ENCODE results near the gene RAB40A.
A peak's percentile ranks its signal among the peaks of the same experiment; 100 is the strongest.

RAB40A gene

GRCh38 chrX:103519389-103519788 lies at the start of gene RAB40A:
RAB40A (minus strand) TSS chrX:103519489; CDS start chrX:103500756, 18,733 bp downstream.
- DNase-seq (ENCODE audit: low read depth in 2 of 2), result no peak

- peak; percentile 29 to 36 for DNase-seq (ENCODE audit: low read depth in 2 of 2)
Observed at GRCh38 chrX:103565752-103566151, 46.5 kb upstream of the RAB40A start.

- no peak for DNase-seq (ENCODE audit: low read depth in 2 of 2)
Observed at GRCh38 chrX:103565197-103565596, 45.9 kb upstream of the RAB40A start.

GRCh38 chrX:103562801-103563200 lies 43.5 kb upstream of the RAB40A start:
- no peak for DNase-seq (ENCODE audit: low read depth in 2 of 2)

- no peak for DNase-seq (ENCODE audit: low read depth in 2 of 2)
Observed at GRCh38 chrX:103560256-103560655, 41.0 kb upstream of the RAB40A start.

- DNase-seq (ENCODE audit: low read depth in 2 of 2), result no peak
Observed at GRCh38 chrX:103556963-103557612, 37.8 kb upstream of the RAB40A start.

- DNase-seq (ENCODE audit: low read depth in 2 of 2), result peak in 1 of 2 experiments; percentile 21
Observed at GRCh38 chrX:103554687-103555424, 35.6 kb upstream of the RAB40A start.

- DNase-seq (ENCODE audit: low read depth in 2 of 2), result no peak
Observed at GRCh38 chrX:103552236-103552635, 32.9 kb upstream of the RAB40A start.

GRCh38 chrX:103550415-103551051 lies 31.2 kb upstream of the RAB40A start:
- no peak for DNase-seq (ENCODE audit: low read depth in 2 of 2)

- no peak for DNase-seq (ENCODE audit: low read depth in 2 of 2)
Observed at GRCh38 chrX:103549916-103550315, 30.6 kb upstream of the RAB40A start.

GRCh38 chrX:103540145-103540544 lies 20.9 kb upstream of the RAB40A start:
- DNase-seq (ENCODE audit: low read depth in 2 of 2), result no peak

GRCh38 chrX:103539695-103540094 lies 20.4 kb upstream of the RAB40A start:
- DNase-seq (ENCODE audit: low read depth in 2 of 2), result no peak

GRCh38 chrX:103538728-103539127 lies 19.4 kb upstream of the RAB40A start:
- no peak for DNase-seq (ENCODE audit: low read depth in 2 of 2)

GRCh38 chrX:103537871-103538387 lies 18.6 kb upstream of the RAB40A start:
- no peak for DNase-seq (ENCODE audit: low read depth in 2 of 2)

GRCh38 chrX:103536732-103537131 lies 17.4 kb upstream of the RAB40A start:
- no peak for DNase-seq (ENCODE audit: low read depth in 2 of 2)

GRCh38 chrX:103536071-103536470 lies 16.8 kb upstream of the RAB40A start:
- DNase-seq (ENCODE audit: low read depth in 2 of 2), result no peak

GRCh38 chrX:103535206-103535605 lies 15.9 kb upstream of the RAB40A start:
- no peak for DNase-seq (ENCODE audit: low read depth in 2 of 2)

- DNase-seq (ENCODE audit: low read depth in 2 of 2), result peak in 1 of 2 experiments; percentile 23
Observed at GRCh38 chrX:103533511-103534216, 14.4 kb upstream of the RAB40A start.

GRCh38 chrX:103531002-103531401 lies 11.7 kb upstream of the RAB40A start:
- peak; percentile 70 to 73 for DNase-seq (ENCODE audit: low read depth in 2 of 2)

- no peak for DNase-seq (ENCODE audit: low read depth in 2 of 2)
Observed at GRCh38 chrX:103530545-103530944, 11.3 kb upstream of the RAB40A start.

- no peak for DNase-seq (ENCODE audit: low read depth in 2 of 2)
Observed at GRCh38 chrX:103529550-103529949, 10.3 kb upstream of the RAB40A start.

GRCh38 chrX:103524747-103525146 lies 5.5 kb upstream of the RAB40A start:
- no peak for DNase-seq (ENCODE audit: low read depth in 2 of 2)
